Astrocyte of the cerebellum (primary cell): ENCODE data around the gene SAP30.

Experiments used
- DNase-seq: peaks from one replicate; pipeline ENCODE4 v3.0.0-alpha.2; 2011; ENCODE audit warnings: low read depth
- H3K4me3 ChIP-seq: 2 replicates; pipeline ENCODE4 v1.5.1; 2011; ENCODE audit warnings: mild to moderate bottlenecking, low read depth, low read length, moderate library complexity
- CTCF ChIP-seq: IDR thresholded peaks from 2 replicates; pipeline ENCODE4 v1.5.1; 2012; ENCODE audit warnings: low read length, low read depth, moderate library complexity, mild to moderate bottlenecking; ENCODE audit errors: missing control alignments
- in situ Hi-C: cut with HindIII; loops from 2 replicates; pipeline ENCODE4 v1.10.0; 2017; ENCODE audit warnings: low sequenced_read_pairs

SAP30 gene

GRCh38 chr4:173401063-173401462, 30.3 kb downstream of the SAP30 start:
- no peak for DNase-seq
- in situ Hi-C loops, result no loop called here
- no peak overlapping the region for H3K4me3 ChIP-seq
- TF ChIP-seq CTCF, result no peak

GRCh38 chr4:173403051-173403450, 32.3 kb downstream of the SAP30 start:
- in situ Hi-C loops, result no loop called here
- no peak overlapping the region for H3K4me3 ChIP-seq
- TF ChIP-seq CTCF, result no peak
- no peak for DNase-seq

- in situ Hi-C loops, result no loop called here
- DNase-seq, result no peak
- no peak for TF ChIP-seq CTCF
- H3K4me3 ChIP-seq, result no peak overlapping the region
Observed at GRCh38 chr4:173404296-173404865, 33.6 kb downstream of the SAP30 start.

GRCh38 chr4:173405840-173406606, 35.3 kb downstream of the SAP30 start:
- no peak for TF ChIP-seq CTCF
- H3K4me3 ChIP-seq, result no peak overlapping the region
- no peak for DNase-seq
- in situ Hi-C loops, result no loop called here

GRCh38 chr4:173410079-173410478, 39.3 kb downstream of the SAP30 start:
- in situ Hi-C loops, result no loop called here
- H3K4me3 ChIP-seq, result no peak overlapping the region
- no peak for DNase-seq
- TF ChIP-seq CTCF, result no peak

GRCh38 chr4:173411106-173411693, 40.4 kb downstream of the SAP30 start:
- in situ Hi-C loops, result no loop called here
- no peak for TF ChIP-seq CTCF
- DNase-seq, result no peak
- H3K4me3 ChIP-seq, result no peak overlapping the region
